ENCODE data around the gene DIP2A.
"Not testable (repeated sequence)": the region's sequence is repeated elsewhere in the genome, so short reads cannot be mapped to it uniquely, and the experiment has no call there.

Gene DIP2A

DNA sequence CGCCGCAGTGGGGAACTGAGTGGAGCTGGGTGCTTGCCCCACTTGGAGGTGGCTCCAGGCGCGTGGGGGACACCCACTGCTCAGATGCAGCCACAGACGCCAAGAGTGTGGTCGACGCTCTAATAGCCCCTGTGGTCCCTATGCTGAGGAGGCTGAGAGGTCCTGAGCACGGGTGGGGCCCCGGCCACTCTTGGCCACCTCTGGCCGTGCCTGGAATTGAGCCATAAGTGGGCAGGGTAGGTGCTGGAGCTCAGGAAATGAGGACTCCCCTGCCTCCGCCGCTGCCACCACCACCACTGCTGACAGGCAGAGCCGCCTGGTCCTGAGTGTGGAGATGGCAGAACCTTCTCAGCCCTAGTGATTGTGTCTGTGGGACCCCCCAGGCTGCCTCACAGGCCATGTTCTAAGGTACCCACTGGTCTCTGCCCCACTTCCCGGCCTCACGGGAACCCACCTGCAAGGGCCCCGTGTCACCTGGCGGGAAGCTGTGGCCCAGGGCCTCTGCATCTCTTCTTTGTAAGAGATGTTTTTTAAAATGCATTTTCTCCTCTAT is 34.6 kb upstream of the DIP2A start:
- no peak overlapping the region for H3K4me3 ChIP-seq (ENCODE audit: low read depth, low read length)
- no peak for DNase-seq (ENCODE audit: low read depth)

DNA sequence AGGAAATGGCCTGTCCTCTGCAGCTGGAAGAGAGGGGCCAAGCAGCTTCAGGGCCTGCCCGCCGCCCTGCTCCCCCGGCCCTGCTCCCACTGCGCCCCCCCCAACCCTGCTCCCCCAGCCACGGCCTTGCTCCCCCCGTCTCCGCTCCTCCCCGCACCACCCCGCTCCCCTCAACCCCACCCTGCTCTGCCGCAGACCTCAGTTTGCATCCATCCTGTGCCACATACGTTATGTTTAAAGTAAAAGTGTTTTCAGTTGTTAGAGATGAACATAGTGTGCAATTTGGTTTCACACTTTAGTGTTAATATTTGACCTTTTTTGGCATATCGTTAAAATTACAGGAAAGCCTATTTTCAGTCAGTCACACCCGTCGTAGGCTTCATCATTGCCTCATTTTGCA is 34.1 kb upstream of the DIP2A start:
- no peak for DNase-seq (ENCODE audit: low read depth)

DNA sequence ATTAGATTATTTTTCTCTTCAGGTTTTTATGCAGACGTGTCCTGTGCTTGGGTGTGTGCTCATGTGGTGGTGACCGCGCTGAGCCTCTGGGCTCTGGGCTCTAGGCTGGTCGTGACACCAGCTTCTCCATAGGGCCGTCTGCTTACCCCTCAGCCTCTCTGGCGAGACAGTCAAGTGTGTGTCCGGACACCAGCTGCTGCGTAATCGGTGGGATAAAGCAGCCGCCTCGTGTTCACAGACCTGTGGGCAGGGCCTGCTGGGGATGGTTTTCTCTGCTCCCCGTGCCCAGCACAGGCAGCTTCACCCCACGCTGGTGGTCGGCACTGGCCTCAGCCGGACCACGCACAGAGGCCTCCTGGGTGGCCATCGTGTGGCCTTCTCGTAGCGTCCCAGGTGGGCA is 33.6 kb upstream of the DIP2A start:
- no peak for DNase-seq (ENCODE audit: low read depth)
- H3K4me3 ChIP-seq (ENCODE audit: low read depth, low read length): no peak overlapping the region

More for the DNA sequence above, 34.1 kb upstream of the DIP2A start:
- H3K4me3 ChIP-seq (ENCODE audit: low read depth, low read length): no peak overlapping the region

DNA sequence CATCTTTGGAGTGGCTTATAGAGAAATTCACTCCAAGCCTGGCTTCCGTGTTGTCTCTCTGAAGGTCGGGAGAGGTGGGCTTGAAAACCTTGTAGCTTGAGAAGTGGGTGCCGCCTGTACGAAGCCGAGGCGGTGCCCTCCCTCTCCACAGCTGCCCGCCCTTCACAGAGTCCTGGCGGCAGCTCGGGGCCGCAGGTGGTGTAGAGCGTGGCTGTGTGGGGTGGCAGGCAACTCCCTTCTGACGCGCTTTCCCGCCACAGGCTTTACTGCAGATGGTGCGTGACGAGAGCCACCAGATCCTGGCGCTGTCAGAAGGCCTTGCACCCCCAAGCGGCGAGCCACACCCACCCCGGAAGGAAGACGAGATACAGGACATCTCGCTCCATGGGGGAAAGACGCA is 33.1 kb upstream of the DIP2A start:
- no peak for DNase-seq (ENCODE audit: low read depth)
- H3K4me3 ChIP-seq (ENCODE audit: low read depth, low read length): no peak overlapping the region

DNA sequence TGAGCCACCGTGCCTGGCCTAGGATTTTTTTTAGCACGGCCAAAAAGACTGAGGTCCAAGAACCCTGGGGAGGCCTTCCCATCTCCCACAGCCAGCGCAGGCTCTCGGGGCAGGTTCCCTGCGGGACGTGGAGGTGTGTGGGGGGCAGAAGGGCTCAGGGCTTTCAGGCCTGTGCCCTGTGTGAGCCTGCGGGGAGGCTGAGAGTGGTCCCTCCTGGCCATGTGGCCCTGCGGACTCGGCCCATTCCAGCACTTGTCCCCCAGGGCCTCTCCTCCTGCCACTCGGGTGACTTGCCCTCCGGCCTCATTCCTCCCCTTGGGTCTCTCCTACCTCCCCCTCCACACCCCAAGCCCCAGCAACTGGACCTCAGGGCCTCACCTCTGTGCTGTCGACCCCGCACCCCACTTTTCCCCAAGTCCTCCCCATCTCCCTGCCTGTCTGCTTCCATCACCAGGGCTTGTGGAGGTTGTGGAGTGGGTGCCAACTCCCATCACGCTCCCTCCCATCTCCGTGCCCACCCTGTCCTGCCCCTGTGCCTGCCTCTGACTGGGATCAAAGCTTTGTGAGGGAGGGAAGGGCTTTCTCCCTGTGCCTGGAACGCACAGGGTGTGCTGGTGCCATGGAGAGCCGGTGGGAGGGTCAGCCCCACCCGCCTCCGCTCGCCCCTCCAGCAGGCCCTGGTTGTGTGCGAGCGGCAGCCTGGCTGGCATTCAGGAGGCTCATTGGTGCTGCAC is 32.2 kb upstream of the DIP2A start:
- DNase-seq (ENCODE audit: low read depth): no peak
- no peak overlapping the region for H3K4me3 ChIP-seq (ENCODE audit: low read depth, low read length)

DNA sequence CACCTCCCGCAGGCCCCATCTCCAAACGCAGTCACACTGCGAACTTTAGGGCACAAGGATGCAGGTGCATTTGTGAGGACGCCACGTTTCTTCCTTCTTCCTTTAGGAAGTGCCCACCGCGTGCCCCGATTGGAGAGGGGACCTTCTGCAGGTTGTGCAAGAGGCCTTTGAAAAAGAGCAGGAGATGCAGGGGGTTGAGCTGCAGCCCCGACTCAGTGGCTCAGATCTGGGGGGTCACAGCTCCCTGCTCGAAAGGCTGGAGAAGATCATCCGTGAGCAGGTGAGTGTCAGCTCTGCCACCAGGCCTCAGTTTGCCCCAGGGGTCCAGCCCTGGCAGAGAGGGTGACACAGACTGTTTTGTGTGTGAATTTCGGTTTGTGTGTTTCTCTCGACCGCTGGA is 31.2 kb upstream of the DIP2A start:
- no peak for DNase-seq (ENCODE audit: low read depth)

DNA sequence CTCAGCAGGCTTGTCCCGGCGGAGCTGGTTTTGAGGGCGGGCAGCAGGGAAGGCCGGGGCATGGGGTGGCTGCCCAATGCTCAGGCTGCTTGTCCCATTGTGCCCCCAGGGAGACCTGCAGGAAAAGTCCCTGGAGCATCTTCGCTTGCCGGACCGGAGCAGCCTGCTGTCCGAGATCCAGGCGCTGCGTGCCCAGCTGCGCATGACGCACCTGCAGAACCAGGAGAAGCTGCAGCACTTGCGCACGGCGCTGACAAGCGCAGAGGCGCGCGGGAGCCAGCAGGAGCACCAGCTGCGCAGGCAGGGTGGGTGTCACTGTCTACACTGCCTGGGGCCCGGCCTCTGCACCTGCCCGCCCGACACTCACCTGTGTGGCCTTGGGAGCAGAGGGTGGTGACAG is 30.4 kb upstream of the DIP2A start:
- no peak overlapping the region for H3K4me3 ChIP-seq (ENCODE audit: low read depth, low read length)
- DNase-seq (ENCODE audit: low read depth): no peak

More for the DNA sequence above, 31.2 kb upstream of the DIP2A start:
- no peak overlapping the region for H3K4me3 ChIP-seq (ENCODE audit: low read depth, low read length)

DNA sequence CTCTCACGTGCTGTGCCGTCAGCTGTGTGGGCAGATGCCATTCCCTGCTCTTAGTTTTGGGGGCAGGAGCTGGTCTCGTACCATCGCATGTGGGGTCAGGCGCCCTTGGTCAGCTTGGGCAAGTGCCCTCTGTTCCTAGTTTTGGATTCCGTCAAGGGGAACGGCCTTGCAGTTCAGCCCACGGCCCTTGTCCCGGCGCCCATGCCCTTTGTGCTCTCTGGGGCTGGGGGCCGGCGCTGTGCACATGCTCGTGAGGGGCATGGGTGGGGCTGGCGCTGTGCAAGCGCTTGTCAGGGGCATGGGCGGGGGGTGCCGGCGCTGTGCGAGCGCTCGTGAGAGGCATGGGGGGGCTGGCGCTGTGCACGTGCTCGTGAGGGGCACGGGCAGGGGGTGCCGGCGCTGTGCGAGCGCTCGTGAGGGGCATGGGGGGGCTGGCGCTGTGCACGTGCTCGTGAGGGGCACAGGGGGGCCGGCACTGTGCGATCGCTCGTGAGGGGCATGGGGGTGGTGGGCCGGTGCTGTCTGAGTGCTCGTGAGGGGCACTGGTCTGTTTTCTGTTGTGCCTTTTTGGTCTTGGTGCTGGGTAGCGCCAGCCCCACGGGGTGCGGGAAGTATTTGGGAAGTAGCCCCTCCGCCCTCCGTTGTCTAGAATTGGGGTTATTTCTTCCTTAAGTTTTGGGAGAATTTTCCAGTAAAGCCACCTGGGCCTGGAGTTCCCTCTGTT is 29.5 kb upstream of the DIP2A start:
- DNase-seq (ENCODE audit: low read depth): no peak
- H3K4me3 ChIP-seq (ENCODE audit: low read depth, low read length): no peak overlapping the region

DNA sequence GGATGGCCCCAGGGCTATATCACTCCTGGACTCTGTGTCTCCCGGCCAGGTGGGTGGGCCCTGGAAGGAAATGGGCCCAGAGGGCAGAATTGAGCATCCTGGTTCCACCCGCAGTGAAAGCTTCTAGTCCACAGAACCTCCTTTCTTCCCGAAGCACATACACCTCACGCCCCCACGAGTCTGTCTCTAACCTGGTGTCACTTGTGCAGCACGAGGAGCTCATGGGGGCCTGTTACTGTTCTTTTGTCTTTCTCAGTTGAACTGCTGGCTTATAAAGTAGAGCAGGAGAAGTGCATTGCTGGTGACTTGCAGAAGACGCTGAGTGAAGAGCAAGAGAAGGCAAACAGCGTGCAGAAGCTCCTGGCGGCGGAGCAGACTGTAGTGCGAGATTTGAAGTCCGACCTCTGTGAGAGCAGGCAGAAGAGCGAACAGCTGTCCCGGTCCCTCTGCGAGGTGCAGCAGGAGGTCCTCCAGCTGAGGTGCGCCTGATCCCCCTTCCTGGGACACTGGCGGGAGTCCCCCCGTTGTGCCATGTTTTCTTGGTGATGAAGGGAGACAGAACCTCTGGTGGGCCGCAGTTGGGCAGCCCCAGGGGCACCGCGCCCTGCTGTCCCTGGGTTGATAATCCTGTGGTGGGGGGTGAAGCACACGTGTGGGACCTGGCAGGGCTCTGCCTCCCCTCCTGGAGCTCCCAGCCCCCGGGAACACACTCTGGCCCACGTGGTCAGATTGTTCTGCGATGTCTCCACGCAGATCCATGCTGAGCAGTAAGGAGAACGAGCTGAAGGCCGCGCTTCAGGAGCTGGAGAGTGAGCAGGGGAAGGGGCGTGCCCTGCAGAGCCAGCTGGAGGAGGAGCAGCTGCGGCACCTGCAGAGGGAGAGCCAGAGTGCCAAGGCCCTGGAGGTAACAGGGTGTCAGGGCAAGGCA is 28.7 kb upstream of the DIP2A start:
- H3K4me3 ChIP-seq (ENCODE audit: low read depth, low read length): no peak overlapping the region
- no peak for DNase-seq (ENCODE audit: low read depth)

DNA sequence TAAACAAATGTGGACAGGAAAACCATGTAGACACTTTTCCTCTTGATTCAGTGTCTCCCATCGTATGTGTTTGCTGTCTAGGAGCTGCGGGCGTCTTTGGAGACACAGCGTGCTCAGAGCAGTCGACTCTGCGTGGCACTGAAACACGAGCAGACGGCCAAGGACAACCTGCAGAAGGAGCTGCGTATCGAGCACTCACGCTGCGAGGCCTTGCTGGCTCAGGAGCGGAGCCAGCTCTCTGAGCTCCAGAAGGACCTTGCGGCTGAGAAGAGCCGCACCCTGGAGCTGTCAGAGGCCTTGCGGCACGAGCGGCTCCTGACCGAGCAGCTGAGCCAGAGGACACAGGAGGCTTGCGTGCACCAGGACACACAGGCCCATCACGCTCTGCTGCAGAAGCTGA is 27.2 kb upstream of the DIP2A start:
- DNase-seq (ENCODE audit: low read depth): no peak
- H3K4me3 ChIP-seq (ENCODE audit: low read depth, low read length): no peak overlapping the region

DNA sequence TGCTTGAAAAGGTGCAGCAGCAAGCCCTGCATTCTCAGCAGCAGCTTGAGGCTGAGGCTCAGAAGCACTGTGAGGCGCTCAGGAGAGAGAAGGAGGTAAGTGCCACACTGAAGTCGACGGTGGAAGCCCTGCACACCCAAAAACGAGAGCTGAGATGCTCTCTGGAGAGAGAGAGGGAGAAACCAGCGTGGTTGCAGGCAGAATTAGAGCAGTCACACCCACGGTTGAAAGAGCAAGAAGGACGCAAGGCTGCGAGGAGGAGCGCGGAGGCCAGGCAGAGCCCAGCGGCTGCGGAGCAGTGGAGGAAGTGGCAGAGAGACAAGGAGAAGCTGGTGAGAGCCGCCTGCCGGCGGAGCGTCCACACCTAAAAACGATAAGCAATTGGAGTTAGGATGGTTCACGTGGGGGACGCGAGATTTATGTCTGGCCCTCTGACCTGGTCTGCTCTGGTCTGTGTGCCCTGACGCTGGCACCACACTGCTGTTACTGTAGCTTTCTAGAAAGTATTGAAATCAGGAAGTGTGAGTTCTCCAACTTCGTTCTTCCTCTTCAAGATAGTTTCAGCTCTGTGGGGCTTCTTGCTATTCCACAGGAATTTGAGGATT is 26.7 kb upstream of the DIP2A start:
- no peak for DNase-seq (ENCODE audit: low read depth)
- no peak overlapping the region for H3K4me3 ChIP-seq (ENCODE audit: low read depth, low read length)

DNA sequence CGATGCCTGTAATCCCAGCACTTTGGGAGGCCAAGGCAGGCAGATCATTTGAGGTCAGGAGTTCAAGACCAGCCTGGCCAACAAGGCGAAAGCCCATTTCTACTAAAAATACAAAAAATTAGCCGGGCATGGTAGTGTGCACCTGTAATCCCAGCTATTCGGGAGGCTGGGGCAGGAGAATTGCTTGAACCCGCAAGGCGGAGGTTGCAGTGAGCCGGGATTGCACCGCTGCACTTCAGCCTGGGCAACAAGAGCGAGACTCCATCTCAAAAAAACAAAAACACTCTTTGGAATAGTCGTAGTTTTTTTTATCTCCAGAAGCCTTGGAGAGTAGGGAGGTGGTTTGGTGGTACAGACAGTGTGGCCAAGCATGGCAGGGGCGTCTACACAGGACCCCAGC is 25.6 kb upstream of the DIP2A start:
- not testable (repeated sequence) for DNase-seq (ENCODE audit: low read depth); H3K4me3 ChIP-seq (ENCODE audit: low read depth, low read length)

DNA sequence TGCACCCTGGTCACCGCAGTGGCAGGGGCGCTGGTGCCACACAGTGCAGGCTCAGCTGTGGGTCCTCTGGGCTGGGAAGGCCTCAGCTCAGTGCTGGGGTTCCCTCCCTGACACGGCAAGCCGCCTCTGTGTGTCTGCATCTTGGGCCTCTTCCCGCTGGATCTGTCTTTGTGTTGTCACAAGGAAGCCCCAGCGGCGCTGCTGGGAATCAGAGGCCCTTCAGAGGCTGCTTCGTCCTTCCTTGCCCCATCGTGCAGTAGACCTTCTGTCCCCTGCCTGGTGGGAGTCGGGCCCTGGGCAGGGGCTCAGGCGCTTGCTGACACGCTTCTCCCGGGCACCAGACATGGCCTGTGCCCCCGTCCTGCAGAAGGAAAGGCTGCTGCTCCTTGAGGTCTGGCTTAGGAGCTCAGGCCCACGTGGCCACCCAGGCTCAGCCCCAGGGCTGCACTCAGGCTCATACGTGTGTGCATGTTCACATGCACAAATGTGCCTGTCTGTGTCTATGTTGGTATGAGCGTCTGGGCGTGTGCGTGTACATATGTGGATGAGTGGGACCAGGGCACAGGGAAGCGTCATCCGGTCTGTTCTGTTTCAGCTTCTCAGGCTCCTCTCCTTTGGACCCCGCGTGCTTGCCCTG is 24.3 kb upstream of the DIP2A start:
- no peak for DNase-seq (ENCODE audit: low read depth)
- no peak overlapping the region for H3K4me3 ChIP-seq (ENCODE audit: low read depth, low read length)

DNA sequence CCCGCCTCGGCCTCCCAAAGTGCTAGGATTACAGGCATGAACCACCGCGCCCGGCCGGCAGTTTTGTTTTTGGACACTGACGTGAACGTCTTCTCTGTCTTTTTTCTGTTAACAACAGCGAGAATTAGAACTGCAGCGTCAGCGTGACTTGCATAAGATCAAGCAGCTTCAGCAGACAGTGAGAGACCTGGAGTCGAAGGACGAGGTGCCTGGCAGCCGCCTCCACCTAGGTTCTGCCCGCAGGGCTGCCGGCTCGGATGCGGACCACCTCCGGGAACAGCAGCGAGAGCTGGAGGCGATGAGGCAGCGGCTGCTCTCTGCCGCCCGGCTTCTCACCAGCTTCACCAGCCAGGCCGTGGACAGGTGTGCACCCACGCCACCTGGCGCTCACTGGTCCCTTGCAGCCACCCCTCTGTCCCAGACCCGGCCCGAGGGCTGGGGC is 22.9 kb upstream of the DIP2A start:
- no peak overlapping the region for H3K4me3 ChIP-seq (ENCODE audit: low read depth, low read length)
- no peak for DNase-seq (ENCODE audit: low read depth)

DNA sequence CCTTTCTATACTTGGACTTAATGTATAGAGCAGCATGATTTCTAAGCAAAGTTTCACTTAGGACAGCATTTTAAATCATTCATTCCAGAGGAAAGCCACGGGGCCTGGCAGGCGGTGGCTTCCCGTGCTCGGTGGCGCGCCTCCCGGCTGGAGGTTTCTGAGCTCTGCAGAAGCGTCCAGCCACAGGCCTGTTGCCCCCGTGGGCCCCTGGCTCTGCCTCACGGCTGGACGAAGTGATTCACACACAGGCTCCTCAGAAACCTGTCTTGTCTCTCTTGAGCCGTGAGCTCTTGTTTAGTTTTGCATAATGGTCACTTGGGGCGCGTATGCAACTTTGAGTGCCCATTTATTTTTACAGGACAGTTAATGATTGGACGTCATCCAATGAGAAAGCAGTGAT is 22.1 kb upstream of the DIP2A start:
- DNase-seq (ENCODE audit: low read depth): no peak
- H3K4me3 ChIP-seq (ENCODE audit: low read depth, low read length): no peak overlapping the region

DNA sequence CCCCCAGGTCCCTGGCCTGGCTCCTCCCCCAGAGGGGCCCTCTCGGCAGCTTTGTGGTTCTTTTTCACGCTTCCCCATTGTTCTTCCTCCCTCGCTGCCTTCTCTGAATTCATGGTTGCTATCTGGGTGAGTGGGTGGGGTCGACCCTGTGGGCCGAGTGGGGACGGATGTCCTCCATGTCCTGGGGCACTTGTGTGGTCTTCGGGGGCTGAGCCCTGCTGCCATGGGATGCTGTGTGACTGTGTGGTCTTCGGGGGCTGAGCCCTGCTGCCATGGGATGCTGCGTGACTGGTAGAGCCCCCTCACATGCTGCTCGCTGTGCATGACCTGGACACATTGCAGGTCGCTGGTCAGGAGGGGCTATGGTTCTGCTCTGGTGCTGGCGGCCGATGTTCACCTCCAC is 21.6 kb upstream of the DIP2A start:
- H3K4me3 ChIP-seq (ENCODE audit: low read depth, low read length): no peak overlapping the region
- DNase-seq (ENCODE audit: low read depth): no peak

DNA sequence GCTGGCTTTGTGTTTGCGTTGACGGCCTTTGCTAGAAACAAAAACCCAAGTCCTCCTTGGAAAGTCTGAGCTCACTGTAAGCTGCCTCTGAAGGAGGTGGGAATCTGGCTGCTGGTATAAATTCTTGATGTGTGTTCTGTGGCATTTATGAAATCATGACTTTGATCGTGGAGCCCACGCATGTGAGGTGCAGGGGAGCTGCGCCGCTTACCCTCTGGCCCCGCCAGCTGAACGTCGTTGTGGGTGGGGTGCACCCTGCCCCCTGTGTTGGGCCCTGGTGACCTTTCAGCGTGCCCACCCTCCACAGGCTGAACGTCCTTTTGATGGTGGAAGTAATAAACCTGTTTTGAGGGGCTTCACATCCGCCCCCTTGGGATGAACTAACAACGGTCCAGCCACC is 21.2 kb upstream of the DIP2A start:
- no peak overlapping the region for H3K4me3 ChIP-seq (ENCODE audit: low read depth, low read length)
- no peak for DNase-seq (ENCODE audit: low read depth)

DNA sequence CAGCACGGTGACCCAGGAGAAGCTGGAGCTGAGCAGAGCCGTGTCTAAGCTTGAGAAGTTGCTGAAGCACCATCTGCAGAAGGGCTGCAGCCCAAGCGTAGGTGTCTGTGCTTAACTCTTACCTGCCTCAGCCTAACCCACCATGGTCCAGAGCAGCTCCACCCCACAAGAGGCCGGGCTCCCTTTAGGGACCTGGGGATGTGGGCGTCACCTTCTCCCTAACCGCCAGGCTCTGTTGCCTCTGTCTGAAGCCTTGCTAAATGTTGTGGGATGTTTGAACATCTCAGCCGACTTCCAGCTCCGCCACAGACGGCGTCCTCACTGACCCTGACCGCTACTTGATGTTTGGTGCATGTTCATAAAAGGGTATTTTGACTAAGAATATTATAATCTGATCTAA is 20.4 kb upstream of the DIP2A start:
- H3K4me3 ChIP-seq (ENCODE audit: low read depth, low read length): no peak overlapping the region
- no peak for DNase-seq (ENCODE audit: low read depth)

DNA sequence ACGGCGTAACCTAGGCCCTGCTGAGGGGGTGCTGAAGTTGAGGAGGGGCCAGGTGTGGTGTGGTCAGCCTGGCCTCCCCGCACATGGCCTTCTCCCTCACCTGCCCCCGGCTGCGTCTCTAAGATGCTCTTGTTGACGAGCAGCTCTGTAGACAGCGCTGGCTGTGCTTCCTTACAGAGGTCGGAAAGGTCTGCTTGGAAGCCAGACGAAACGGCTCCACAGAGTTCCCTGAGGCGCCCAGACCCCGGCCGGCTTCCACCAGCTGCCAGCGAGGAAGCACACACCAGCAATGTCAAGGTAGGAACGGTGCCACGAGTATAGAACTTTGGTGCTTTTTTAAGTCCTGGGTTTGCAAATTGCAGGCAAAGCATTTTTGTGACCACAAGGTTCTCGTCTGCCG is 18.8 kb upstream of the DIP2A start:
- DNase-seq (ENCODE audit: low read depth): no peak
- no peak overlapping the region for H3K4me3 ChIP-seq (ENCODE audit: low read depth, low read length)
